ENCODE data around the gene ANKRD44. TPM values are rescaled to one million over a fixed set of nuclear protein-coding genes. Genes with fewer than 3 reads are reported as not detected.

ANKRD44 gene
- total and polyA plus RNA-seq, 2 of the 8 experiments (the other 6 are each of a cell fraction or from before 2014, with no cell fraction given): 1.2 to 1.3 TPM

GRCh38 chr2:196990092-196990491, 320.5 kb downstream of the ANKRD44 start:
- POLR2A ChIA-PET (ENCODE audit: partially characterized antibody): no interaction called here
- no peaks in the 10 kb centered on the region for H3K27me3 ChIP-seq (replicated peaks in 1 of 4; ENCODE audit: control insufficient read depth in 3 of 4, extremely low read depth in 1 of 4, insufficient read depth in 3 of 4, low read length in 3 of 4)
- DNase-seq (ENCODE audit: low read depth in 1 of 2, low spot score in 2 of 2): no peak

More at GRCh38 chr2:196990092-196990491, 320.5 kb downstream of the ANKRD44 start:
- Histone ChIP-seq H3K23me2 (ENCODE audit: low read depth, low read length) (no peaks in the 10 kb centered on the region), H4K20me1 (replicated peaks in 1 of 2; ENCODE audit: control insufficient read depth in 1 of 2, insufficient read depth in 2 of 2, low read length in 2 of 2) (no peaks in the 10 kb centered on the region), H2AK5ac (ENCODE audit: low read depth, low read length) (no peak overlapping the region), H2BK15ac (ENCODE audit: low read length) (no peak overlapping the region), H3K79me2 (ENCODE audit: control insufficient read depth in 1 of 2, insufficient read depth in 2 of 2, low read length in 2 of 2) (no peaks in the 10 kb centered on the region), H3K9me3 (ENCODE audit: insufficient read depth in 2 of 2, low read depth in 1 of 2, low read length in 1 of 2) (no peaks in the 10 kb centered on the region), H3K36me3 (ENCODE audit: control insufficient read depth in 2 of 4, insufficient read depth in 4 of 4, low read length in 3 of 4) (no peaks in the 10 kb centered on the region), H3K4ac (replicated peaks; ENCODE audit: insufficient read length, low read depth, low read length) (no peak overlapping the region), H3K4me3 (ENCODE audit: extremely low read depth in 1 of 4, insufficient read depth in 2 of 4, low read depth in 3 of 4, low read length in 4 of 4) (no peak overlapping the region), H4K8ac (ENCODE audit: extremely low read depth, insufficient read depth, low read length) (no peak overlapping the region), H3K9ac (replicated peaks in 1 of 4; ENCODE audit: extremely low read depth in 1 of 4, low read depth in 3 of 4, low read length in 3 of 4) (no peak overlapping the region), H3K79me1 (ENCODE audit: low read depth, low read length) (no peaks in the 10 kb centered on the region), H2BK120ac (replicated peaks; ENCODE audit: low read depth, low read length) (no peak overlapping the region), H3K18ac (ENCODE audit: extremely low read depth, low read length) (no peak overlapping the region), H3K23ac (ENCODE audit: insufficient read length) (no peak overlapping the region), H3K14ac (ENCODE audit: insufficient read length) (no peak overlapping the region), H2BK20ac (ENCODE audit: low read length) (no peak overlapping the region), H3K56ac (replicated peaks; ENCODE audit: insufficient read length, low read depth, low read length) (no peak overlapping the region), H2BK5ac (ENCODE audit: low read depth, low read length) (no peak overlapping the region), H3K4me1 (replicated peaks in 1 of 4; ENCODE audit: control insufficient read depth in 3 of 4, insufficient read depth in 4 of 4, low read length in 3 of 4) (peaks cover 0 to 6% (median 2%) of the 10 kb centered on the region in 4 experiments; a peak in 4 of 7 replicates), H4K91ac (replicated peaks; ENCODE audit: insufficient read length, low read length) (no peak overlapping the region), H2AFZ (ENCODE audit: low read length) (no peak overlapping the region), H3K4me2 (ENCODE audit: insufficient read depth in 1 of 2, low read depth in 2 of 2, low read length in 2 of 2) (no peak overlapping the region), H2BK12ac (ENCODE audit: low read depth, low read length) (no peak overlapping the region), H3K27ac (ENCODE audit: low read depth, low read length) (no peak overlapping the region), H4K5ac (ENCODE audit: insufficient read length, low read depth, low read length) (no peak overlapping the region)
- no peak for FAIRE-seq
- TF ChIP-seq SIRT6 (IDR thresholded peaks at IDR 0.05; ENCODE audit: low read length): no peak
- TF ChIP-seq RFX5 (IDR thresholded peaks at IDR 0.05; ENCODE audit: borderline replicate concordance, low read depth, low read length): no peak
- TF ChIP-seq EP300 (IDR thresholded peaks at IDR 0.05; ENCODE audit: borderline replicate concordance in 1 of 2, low read depth in 2 of 2, low read length in 2 of 2): no peak
- no peak for TF ChIP-seq KDM1A (IDR thresholded peaks at IDR 0.05; ENCODE audit: borderline replicate concordance, low read length)
- TF ChIP-seq SIN3A (conservative IDR thresholded peaks at IDR 0.05 in 1 of 2, IDR thresholded peaks at IDR 0.05 in 1 of 2; ENCODE audit: low read depth in 1 of 2, low read length in 2 of 2): no peak
- no peak for TF ChIP-seq RAD21 (IDR thresholded peaks at IDR 0.05 in 1 of 2, conservative IDR thresholded peaks at IDR 0.05 in 1 of 2; ENCODE audit: low read depth in 2 of 2, low read length in 2 of 2)
- no peak for TF ChIP-seq TCF12 (IDR thresholded peaks at IDR 0.05; ENCODE audit: low read depth, low read length)
- TF ChIP-seq EGR1 (IDR thresholded peaks at IDR 0.05; ENCODE audit: borderline replicate concordance, low read depth, low read length): no peak
- TF ChIP-seq HDAC6 (IDR thresholded peaks at IDR 0.05; ENCODE audit: low read depth, low read length): no peak
- TF ChIP-seq MAX (IDR thresholded peaks at IDR 0.05): no peak
- 82% methylated on average over 1 of the region's 1 CpG; no CpG with 5 or more reads in 1 of the 2 experiments for WGBS, 2 experiments (ENCODE audit: extremely low coverage in 1 of 2, insufficient coverage in 1 of 2, insufficient read length in 1 of 2, insufficient replicate concordance in 2 of 2, low coverage in 1 of 2, low lambda C conversion rate in 2 of 2, missing lambda C conversion rate in 1 of 2)
- CTCF ChIA-PET (ENCODE audit: partially characterized antibody): no interaction called here

Measured in H1 (cell line).